ENCODE measurements around the gene SLC12A3.
"Not testable (repeated sequence)": the region's sequence is repeated elsewhere in the genome, so short reads cannot be mapped to it uniquely, and the experiment has no call there.

Gene SLC12A3

GRCh38 chr16:56870276-56870888 is 5.4 kb downstream of the SLC12A3 start:
- no peak for DNase-seq

GRCh38 chr16:56871172-56871593 is 6.2 kb downstream of the SLC12A3 start:
- DNase-seq: no peak

- DNase-seq: no peak
Measured at GRCh38 chr16:56872863-56873391, 7.9 kb downstream of the SLC12A3 start.

GRCh38 chr16:56874800-56875199 is 9.8 kb downstream of the SLC12A3 start:
- DNase-seq: no peak

GRCh38 chr16:56876048-56876447 is 11.0 kb downstream of the SLC12A3 start:
- DNase-seq: no peak

GRCh38 chr16:56877486-56878182 is 12.6 kb downstream of the SLC12A3 start:
- no peak for DNase-seq

- no peak for DNase-seq
Measured at GRCh38 chr16:56878282-56878854, 13.4 kb downstream of the SLC12A3 start.

GRCh38 chr16:56879276-56879675 is 14.3 kb downstream of the SLC12A3 start:
- DNase-seq: no peak

- no peak for DNase-seq
Measured at GRCh38 chr16:56880176-56880575, 15.2 kb downstream of the SLC12A3 start.

GRCh38 chr16:56880685-56881084 is 15.7 kb downstream of the SLC12A3 start:
- DNase-seq: no peak

- DNase-seq: no peak
Measured at GRCh38 chr16:56882077-56882800, 17.2 kb downstream of the SLC12A3 start.

- no peak for DNase-seq
Measured at GRCh38 chr16:56883586-56883985, 18.6 kb downstream of the SLC12A3 start.

GRCh38 chr16:56884026-56884582 is 19.1 kb downstream of the SLC12A3 start:
- DNase-seq: no peak

GRCh38 chr16:56884929-56885328 is 19.9 kb downstream of the SLC12A3 start:
- DNase-seq: not testable (repeated sequence)

GRCh38 chr16:56885446-56886162 is 20.6 kb downstream of the SLC12A3 start:
- DNase-seq: no peak

GRCh38 chr16:56886296-56886695 is 21.3 kb downstream of the SLC12A3 start:
- no peak for DNase-seq

- DNase-seq: no peak
Measured at GRCh38 chr16:56886826-56887225, 21.8 kb downstream of the SLC12A3 start.

- no peak for DNase-seq
Measured at GRCh38 chr16:56888806-56889205, 23.8 kb downstream of the SLC12A3 start.

- DNase-seq: no peak
Measured at GRCh38 chr16:56889206-56889605, 24.2 kb downstream of the SLC12A3 start.

- no peak for DNase-seq
Measured at GRCh38 chr16:56891685-56892084, 26.7 kb downstream of the SLC12A3 start.

- no peak for DNase-seq
Measured at GRCh38 chr16:56892705-56893104, 27.7 kb downstream of the SLC12A3 start.

- no peak for DNase-seq
Measured at GRCh38 chr16:56894331-56894917, 29.4 kb downstream of the SLC12A3 start.

Measured in DMS153 (cell line).